GM23338 (cell line): Measurements from ENCODE around the gene MTRR. TPM values are rescaled to one million over a fixed set of nuclear protein-coding genes. Genes with fewer than 3 reads are reported as not detected.

ENCODE experiments used
- ATAC-seq: fragments of 200-7000 bp; cut with Tn5 transposase; 3 replicates; pipeline ENCODE4 v1.9.1; 2020
- DNase-seq: peaks from one replicate; pipeline ENCODE4 v3.0.0-alpha.2; 2015; ENCODE audit warnings: low spot score
- H2AFZ ChIP-seq: fragments of 200-600 bp; sonication (generic); 2 replicates; pipeline ENCODE4 v1.8.0; 2016; ENCODE audit warnings: antibody characterized with exemption, mild to moderate bottlenecking, moderate library complexity
- H3F3A ChIP-seq: fragments of 200-600 bp; sonication (generic); replicated peaks from 2 replicates; pipeline ENCODE4 v1.8.0; 2017; ENCODE audit warnings: antibody characterized with exemption, mixed run types, low read depth
- H3K27ac ChIP-seq: fragments of 200-600 bp; sonication (generic); 2 replicates; pipeline ENCODE4 v1.6.1; 2016; ENCODE audit warnings: low read depth
- H3K27me3 ChIP-seq: fragments of 200-600 bp; sonication (generic); 2 replicates; pipeline ENCODE4 v1.8.0; 2016; ENCODE audit warnings: mild to moderate bottlenecking, mixed run types, moderate library complexity; ENCODE audit not compliant: insufficient read depth
- H3K36me3 ChIP-seq: fragments of 200-600 bp; sonication (generic); 2 replicates; pipeline ENCODE4 v1.8.0; 2016; ENCODE audit warnings: mild to moderate bottlenecking; ENCODE audit not compliant: insufficient read depth
- H3K4me1 ChIP-seq: fragments of 200-600 bp; sonication (generic); 2 replicates; pipeline ENCODE4 v1.8.0; 2016; ENCODE audit warnings: mild to moderate bottlenecking, moderate library complexity; ENCODE audit not compliant: insufficient read depth
- H3K4me2 ChIP-seq: fragments of 200-600 bp; sonication (generic); 2 replicates; pipeline ENCODE4 v1.7.1; 2017; ENCODE audit warnings: mixed run types
- H3K4me3 ChIP-seq: fragments of 200-600 bp; sonication (generic); 2 replicates; pipeline ENCODE4 v1.6.1; 2016; ENCODE audit warnings: mixed run types
- H3K79me2 ChIP-seq: fragments of 200-600 bp; sonication (generic); replicated peaks from 2 replicates; pipeline ENCODE4 v1.8.0; 2017; ENCODE audit warnings: mild to moderate bottlenecking; ENCODE audit not compliant: insufficient read depth
- H3K9me2 ChIP-seq: fragments of 200-600 bp; sonication (generic); 2 replicates; pipeline ENCODE4 v1.8.0; 2017; ENCODE audit not compliant: insufficient read depth
- H4K20me1 ChIP-seq: fragments of 200-600 bp; sonication (generic); replicated peaks from 2 replicates; pipeline ENCODE4 v1.8.0; 2017; ENCODE audit warnings: mild to moderate bottlenecking; ENCODE audit not compliant: insufficient read depth
- H3K27ac Mint-ChIP-seq: 2 replicates; pipeline ENCODE4 v1.8.0; 2020; ENCODE audit warnings: inconsistent platforms, mild to moderate bottlenecking, moderate library complexity, mixed read lengths
- H3K27me3 Mint-ChIP-seq: 3 replicates; pipeline ENCODE4 v1.8.0; 2022; ENCODE audit warnings: low read depth, mild to moderate bottlenecking, moderate library complexity, mixed read lengths, inconsistent platforms; ENCODE audit not compliant: insufficient read depth, poor library complexity
- H3K36me3 Mint-ChIP-seq: 3 replicates; pipeline ENCODE4 v1.8.0; 2021; ENCODE audit warnings: low read depth, mild to moderate bottlenecking, inconsistent platforms, moderate library complexity, mixed read lengths
- H3K4me1 Mint-ChIP-seq: 3 replicates; pipeline ENCODE4 v1.8.0; 2020; ENCODE audit warnings: mild to moderate bottlenecking, inconsistent platforms, mixed read lengths
- H3K4me3 Mint-ChIP-seq: 3 replicates; pipeline ENCODE4 v1.8.0; 2021; ENCODE audit warnings: moderate library complexity, mild to moderate bottlenecking, inconsistent platforms, mixed read lengths
- H3K9me3 Mint-ChIP-seq: 3 replicates; pipeline ENCODE4 v1.8.0; 2020; ENCODE audit warnings: moderate library complexity, mild to moderate bottlenecking, inconsistent platforms, mixed read lengths
- CREB1 ChIP-seq: fragments of 250-450 bp; sonication (Bioruptor Pico); IDR thresholded peaks from 2 replicates; pipeline ENCODE4 v1.5.0; 2020; ENCODE audit warnings: low read depth, mild to moderate bottlenecking, moderate library complexity
- EZH2 ChIP-seq: fragments of 200-600 bp; sonication (generic); IDR thresholded peaks from one replicate; pipeline ENCODE4 v1.8.0; 2017; ENCODE audit warnings: antibody characterized with exemption, mild to moderate bottlenecking, low read depth; ENCODE audit not compliant: unreplicated experiment
- EZH2phosphoT487 ChIP-seq: fragments of 200-600 bp; sonication (generic); IDR thresholded peaks from one replicate; pipeline ENCODE4 v1.8.1; 2018; ENCODE audit warnings: antibody characterized with exemption; ENCODE audit not compliant: unreplicated experiment
- JUNB ChIP-seq: IDR thresholded peaks from one replicate; pipeline ENCODE4 v1.6.1; 2016; ENCODE audit warnings: antibody characterized with exemption; ENCODE audit not compliant: unreplicated experiment
- POLR2AphosphoS5 ChIP-seq: IDR thresholded peaks from 2 replicates; pipeline ENCODE4 v1.6.1; 2016; ENCODE audit warnings: antibody characterized with exemption, low read depth
- STAT1 ChIP-seq: IDR thresholded peaks from one replicate; pipeline ENCODE4 v1.6.1; 2016; ENCODE audit warnings: antibody characterized with exemption; ENCODE audit not compliant: unreplicated experiment
- ZNF114 ChIP-seq: fragments of 250-450 bp; sonication (Bioruptor Pico); IDR thresholded peaks from 2 replicates; pipeline ENCODE4 v1.5.0; 2020; ENCODE audit warnings: mild to moderate bottlenecking, moderate library complexity
- ZNF331 ChIP-seq: fragments of 250-450 bp; sonication (Bioruptor Pico); IDR thresholded peaks from 2 replicates; pipeline ENCODE4 v1.5.0; 2020; ENCODE audit warnings: low read depth, mild to moderate bottlenecking, moderate library complexity
- polyA plus RNA-seq: library from polyadenylated mRNA; unstranded; fragments of >200 nt; fragmentation: Nextera tagmentation; extraction: Ambion mirVana; gene quantifications from 2 replicates; pipeline ENCODE4 v1.2.1, GENCODE V29; 2016
- total RNA-seq: library from RNA; depleted of rRNA; stranded (reverse); fragments of >200 nt; shearing (Covaris generic); gene quantifications from 2 replicates; pipeline ENCODE4 v1.2.3, GENCODE V29; 2014
- TF ChIP-seq, protein P1 (sequence below), 2 experiments: fragments of 200-600 bp in 1 of 2; sonication (generic) in 1 of 2; conservative IDR thresholded peaks; 2 replicates each; pipeline versions ENCODE4 v1.5.1 to v1.6.1; 2016 to 2017; ENCODE audit warnings: antibody characterized with exemption in 2 of 2, low read depth in 2 of 2, mild to moderate bottlenecking in 2 of 2, moderate library complexity in 1 of 2
- TF ChIP-seq, protein P2 (sequence below): IDR thresholded peaks from one replicate; pipeline ENCODE4 v1.6.1; 2018; ENCODE audit warnings: antibody characterized with exemption; ENCODE audit not compliant: unreplicated experiment

The MTRR gene
- total and polyA plus RNA-seq, 2 experiments from 2014 or later = 16.5 to 55.9 TPM

DNA sequence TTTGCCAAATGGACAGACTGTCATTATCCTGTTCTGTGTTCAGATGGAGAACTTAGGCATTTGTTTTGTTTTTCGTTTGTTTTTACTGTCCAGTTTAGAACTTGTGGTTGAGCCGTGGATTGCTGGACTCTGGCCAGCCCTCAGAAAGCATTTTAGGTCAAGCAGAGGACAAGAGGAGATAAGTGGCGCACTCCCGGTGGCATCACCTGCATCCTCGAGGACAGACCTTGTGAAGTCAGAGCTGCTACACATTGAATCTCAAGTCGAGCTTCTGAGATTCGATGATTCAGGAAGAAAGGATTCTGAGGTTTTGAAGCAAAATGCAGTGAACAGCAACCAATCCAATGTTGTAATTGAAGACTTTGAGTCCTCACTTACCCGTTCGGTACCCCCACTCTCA lies 8.9 kb downstream of the MTRR start:
- Histone ChIP-seq H3K4me1 (no peaks in the 10 kb centered on the region), H3F3A (no peaks in the 10 kb centered on the region), H3K79me2 (peaks cover 54% of the 10 kb centered on the region), H3K9me2 (no peaks in the 10 kb centered on the region), H3K4me2 (no peak overlapping the region), H3K36me3 (peaks cover 55% of the 10 kb centered on the region), H2AFZ (no peak overlapping the region), H4K20me1 (peaks cover 23% of the 10 kb centered on the region), H3K27ac (no peak overlapping the region), H3K27me3 (no peaks in the 10 kb centered on the region), H3K4me3 (no peak overlapping the region)
- H3K4me1 Mint-ChIP-seq = peaks cover 1% of the 10 kb centered on the region; the same call in 1 of the 3 replicates
- ATAC-seq = no peak
- no peak overlapping the region for H3K4me3 Mint-ChIP-seq
- no peaks in the 10 kb centered on the region for H3K9me3 Mint-ChIP-seq
- H3K36me3 Mint-ChIP-seq = peaks cover 68% of the 10 kb centered on the region
- H3K27me3 Mint-ChIP-seq = no peaks in the 10 kb centered on the region
- no peak overlapping the region for H3K27ac Mint-ChIP-seq
- TF ChIP-seq EZH2 = no peak
- TF ChIP-seq EZH2phosphoT487 = no peak
- no peak for TF ChIP-seq ZNF114 (CRISPR knock-in tag)
- no peak for DNase-seq

DNA sequence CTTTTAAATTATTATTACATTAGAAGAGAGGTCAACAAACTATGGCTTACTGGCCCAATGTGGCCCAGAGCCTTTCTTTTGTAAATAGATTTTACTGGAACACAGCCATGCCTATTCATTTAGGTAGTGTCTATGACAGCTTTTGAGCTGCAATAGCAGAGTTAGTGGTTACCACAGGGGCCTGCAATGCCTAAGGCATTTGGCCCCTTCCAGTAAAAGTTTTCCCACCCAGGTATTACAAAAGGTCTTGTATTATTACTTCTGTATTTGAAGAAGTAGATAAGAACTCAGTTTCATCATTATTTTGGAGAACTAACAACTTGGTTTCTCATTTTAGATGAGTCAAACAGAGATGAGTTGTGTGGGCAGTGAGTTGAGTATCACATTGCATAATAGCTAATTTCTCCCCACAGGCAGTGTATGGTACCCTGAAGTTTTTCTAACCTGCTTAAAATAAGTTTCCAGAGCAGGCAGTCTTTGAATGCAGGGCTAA lies 9.5 kb downstream of the MTRR start:
- H3K36me3 ChIP-seq = peaks cover 58% of the 10 kb centered on the region
- no peaks in the 10 kb centered on the region for H3F3A ChIP-seq
- no peaks in the 10 kb centered on the region for H3K27me3 ChIP-seq
- no peak overlapping the region for H3K27ac ChIP-seq
- H3K4me2 ChIP-seq = no peak overlapping the region
- peaks cover 20% of the 10 kb centered on the region; the same call in 1 of the 2 replicates for H4K20me1 ChIP-seq
- Mint-ChIP-seq H3K4me3 (no peak overlapping the region), H3K9me3 (no peaks in the 10 kb centered on the region), H3K27ac (no peak overlapping the region), H3K4me1 (no peaks in the 10 kb centered on the region), H3K36me3 (peaks cover 73% of the 10 kb centered on the region), H3K27me3 (no peaks in the 10 kb centered on the region)
- no peak overlapping the region for H3K4me3 ChIP-seq
- no peak overlapping the region for H2AFZ ChIP-seq
- no peaks in the 10 kb centered on the region for H3K9me2 ChIP-seq
- DNase-seq (no peak), ATAC-seq (no peak)
- H3K79me2 ChIP-seq = peaks cover 48% of the 10 kb centered on the region
- no peaks in the 10 kb centered on the region for H3K4me1 ChIP-seq
- no peak for TF ChIP-seq POLR2AphosphoS5
- no peak for TF ChIP-seq EZH2
- no peak for TF ChIP-seq CREB1 (CRISPR knock-in tag)
- TF ChIP-seq ZNF114 (CRISPR knock-in tag) = no peak
- TF ChIP-seq, protein P1, sequence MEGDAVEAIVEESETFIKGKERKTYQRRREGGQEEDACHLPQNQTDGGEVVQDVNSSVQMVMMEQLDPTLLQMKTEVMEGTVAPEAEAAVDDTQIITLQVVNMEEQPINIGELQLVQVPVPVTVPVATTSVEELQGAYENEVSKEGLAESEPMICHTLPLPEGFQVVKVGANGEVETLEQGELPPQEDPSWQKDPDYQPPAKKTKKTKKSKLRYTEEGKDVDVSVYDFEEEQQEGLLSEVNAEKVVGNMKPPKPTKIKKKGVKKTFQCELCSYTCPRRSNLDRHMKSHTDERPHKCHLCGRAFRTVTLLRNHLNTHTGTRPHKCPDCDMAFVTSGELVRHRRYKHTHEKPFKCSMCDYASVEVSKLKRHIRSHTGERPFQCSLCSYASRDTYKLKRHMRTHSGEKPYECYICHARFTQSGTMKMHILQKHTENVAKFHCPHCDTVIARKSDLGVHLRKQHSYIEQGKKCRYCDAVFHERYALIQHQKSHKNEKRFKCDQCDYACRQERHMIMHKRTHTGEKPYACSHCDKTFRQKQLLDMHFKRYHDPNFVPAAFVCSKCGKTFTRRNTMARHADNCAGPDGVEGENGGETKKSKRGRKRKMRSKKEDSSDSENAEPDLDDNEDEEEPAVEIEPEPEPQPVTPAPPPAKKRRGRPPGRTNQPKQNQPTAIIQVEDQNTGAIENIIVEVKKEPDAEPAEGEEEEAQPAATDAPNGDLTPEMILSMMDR (conservative IDR thresholded peaks at IDR 0.05; ENCODE audit: low read depth in 2 of 2) = no peak
- TF ChIP-seq STAT1 = no peak
- TF ChIP-seq, protein P2, sequence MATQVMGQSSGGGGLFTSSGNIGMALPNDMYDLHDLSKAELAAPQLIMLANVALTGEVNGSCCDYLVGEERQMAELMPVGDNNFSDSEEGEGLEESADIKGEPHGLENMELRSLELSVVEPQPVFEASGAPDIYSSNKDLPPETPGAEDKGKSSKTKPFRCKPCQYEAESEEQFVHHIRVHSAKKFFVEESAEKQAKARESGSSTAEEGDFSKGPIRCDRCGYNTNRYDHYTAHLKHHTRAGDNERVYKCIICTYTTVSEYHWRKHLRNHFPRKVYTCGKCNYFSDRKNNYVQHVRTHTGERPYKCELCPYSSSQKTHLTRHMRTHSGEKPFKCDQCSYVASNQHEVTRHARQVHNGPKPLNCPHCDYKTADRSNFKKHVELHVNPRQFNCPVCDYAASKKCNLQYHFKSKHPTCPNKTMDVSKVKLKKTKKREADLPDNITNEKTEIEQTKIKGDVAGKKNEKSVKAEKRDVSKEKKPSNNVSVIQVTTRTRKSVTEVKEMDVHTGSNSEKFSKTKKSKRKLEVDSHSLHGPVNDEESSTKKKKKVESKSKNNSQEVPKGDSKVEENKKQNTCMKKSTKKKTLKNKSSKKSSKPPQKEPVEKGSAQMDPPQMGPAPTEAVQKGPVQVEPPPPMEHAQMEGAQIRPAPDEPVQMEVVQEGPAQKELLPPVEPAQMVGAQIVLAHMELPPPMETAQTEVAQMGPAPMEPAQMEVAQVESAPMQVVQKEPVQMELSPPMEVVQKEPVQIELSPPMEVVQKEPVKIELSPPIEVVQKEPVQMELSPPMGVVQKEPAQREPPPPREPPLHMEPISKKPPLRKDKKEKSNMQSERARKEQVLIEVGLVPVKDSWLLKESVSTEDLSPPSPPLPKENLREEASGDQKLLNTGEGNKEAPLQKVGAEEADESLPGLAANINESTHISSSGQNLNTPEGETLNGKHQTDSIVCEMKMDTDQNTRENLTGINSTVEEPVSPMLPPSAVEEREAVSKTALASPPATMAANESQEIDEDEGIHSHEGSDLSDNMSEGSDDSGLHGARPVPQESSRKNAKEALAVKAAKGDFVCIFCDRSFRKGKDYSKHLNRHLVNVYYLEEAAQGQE = no peak
- no peak for TF ChIP-seq EZH2phosphoT487
- no peak for TF ChIP-seq ZNF331 (CRISPR knock-in tag)
- TF ChIP-seq JUNB = no peak
